CD14-positive monocyte (primary cell): ENCODE data around the gene STX8. TPM values are rescaled to one million over a fixed set of nuclear protein-coding genes. Genes with fewer than 3 reads are reported as not detected.

Source experiments
- DNase-seq, 3 donors: peaks; one replicate each; pipeline ENCODE4 v3.0.0-alpha.2; 2011 to 2022
- H2AFZ ChIP-seq: 2 replicates; pipeline ENCODE4 v1.6.0; 2012; ENCODE audit warnings: mild to moderate bottlenecking, low read depth, low read length, inconsistent platforms; ENCODE audit not compliant: insufficient read depth, poor library complexity, severe bottlenecking
- H3K27ac ChIP-seq, 2 donors: 1 replicate in 1 of 2; 2 replicates in 1 of 2; pipeline ENCODE4 v1.5.1; 2012 to 2013; ENCODE audit warnings: low read length in 2 of 2, control low read depth in 1 of 2, inconsistent platforms in 1 of 2, low read depth in 1 of 2, mild to moderate bottlenecking in 1 of 2
- H3K27me3 ChIP-seq, 2 donors: one replicate each; pipeline versions ENCODE4 v1.6.0 to v1.6.1; 2011 to 2013; ENCODE audit warnings: low read length in 2 of 2; ENCODE audit not compliant: control insufficient read depth in 2 of 2, insufficient read depth in 2 of 2
- H3K36me3 ChIP-seq, 2 donors: replicated peaks in 1 of 2; 1 replicate in 1 of 2; 2 replicates in 1 of 2; pipeline versions ENCODE4 v1.5.1 to v1.6.1; 2012 to 2013; ENCODE audit warnings: low read length in 2 of 2, control low read depth in 1 of 2, inconsistent platforms in 1 of 2, mild to moderate bottlenecking in 1 of 2; ENCODE audit not compliant: insufficient read depth in 2 of 2, control insufficient read depth in 1 of 2
- H3K4me1 ChIP-seq, 2 donors: 1 replicate in 1 of 2; 2 replicates in 1 of 2; pipeline versions ENCODE4 v1.5.1 to v1.6.1; 2012 to 2013; ENCODE audit warnings: low read length in 2 of 2, control low read depth in 1 of 2, inconsistent platforms in 1 of 2, mild to moderate bottlenecking in 1 of 2, moderate library complexity in 1 of 2; ENCODE audit not compliant: insufficient read depth in 2 of 2, control insufficient read depth in 1 of 2
- H3K4me2 ChIP-seq: replicated peaks from 2 replicates; pipeline ENCODE3; 2012; ENCODE audit warnings: low read length, moderate library complexity, mild to moderate bottlenecking; ENCODE audit not compliant: poor library complexity, severe bottlenecking; ENCODE audit errors: extremely low read depth
- H3K4me3 ChIP-seq, 3 experiments: fragments of 200-600 bp in 1 of 3; sonication (generic) in 1 of 3; replicated peaks in 1 of 3; 1 replicate in 2 of 3; 2 replicates in 1 of 3; pipeline ENCODE4 v1.5.1; 2011 to 2013; ENCODE audit warnings: low read length in 3 of 3, mild to moderate bottlenecking in 3 of 3, control low read depth in 2 of 3, low read depth in 2 of 3, inconsistent platforms in 1 of 3, moderate library complexity in 1 of 3
- H3K79me2 ChIP-seq: 2 replicates; pipeline ENCODE4 v1.6.0; 2012; ENCODE audit warnings: mild to moderate bottlenecking, control low read depth, inconsistent platforms, low read length, moderate library complexity; ENCODE audit not compliant: insufficient read depth
- H3K9ac ChIP-seq: 2 replicates; pipeline ENCODE4 v1.6.0; 2017; ENCODE audit warnings: low read length, mild to moderate bottlenecking; ENCODE audit not compliant: insufficient read depth, poor library complexity, severe bottlenecking
- H3K9me3 ChIP-seq, 2 donors: replicated peaks in 1 of 2; 1 replicate in 1 of 2; 2 replicates in 1 of 2; pipeline versions ENCODE4 v1.5.1 to v1.6.1; 2012 to 2013; ENCODE audit warnings: low read length in 2 of 2, control low read depth in 1 of 2; ENCODE audit not compliant: control insufficient read depth in 1 of 2, insufficient read depth in 1 of 2
- H4K20me1 ChIP-seq: 2 replicates; pipeline ENCODE4 v1.6.0; 2012; ENCODE audit warnings: mild to moderate bottlenecking, low read length, control low read depth, moderate library complexity; ENCODE audit not compliant: insufficient read depth
- H3K27ac Mint-ChIP-seq, 7 donors: one replicate each; pipeline ENCODE4 v1.8.0; 2020; ENCODE audit warnings: mild to moderate bottlenecking in 7 of 7, mixed read lengths in 7 of 7, moderate library complexity in 6 of 7, inconsistent platforms in 2 of 7
- H3K27me3 Mint-ChIP-seq, 3 donors: one replicate each; pipeline ENCODE4 v1.8.0; 2021 to 2022; ENCODE audit warnings: low read depth in 3 of 3, mild to moderate bottlenecking in 3 of 3, mixed read lengths in 3 of 3, moderate library complexity in 3 of 3, inconsistent platforms in 1 of 3
- H3K36me3 Mint-ChIP-seq, 2 donors: one replicate each; pipeline ENCODE4 v1.8.0; 2020; ENCODE audit warnings: mixed read lengths in 2 of 2, inconsistent platforms in 1 of 2, mild to moderate bottlenecking in 1 of 2
- H3K4me1 Mint-ChIP-seq: one replicate; pipeline ENCODE4 v1.8.0; 2020; ENCODE audit warnings: mild to moderate bottlenecking, mixed read lengths
- H3K4me3 Mint-ChIP-seq, 2 donors: one replicate each; pipeline ENCODE4 v1.8.0; 2020; ENCODE audit warnings: mild to moderate bottlenecking in 2 of 2, mixed read lengths in 2 of 2, moderate library complexity in 1 of 2
- H3K9me3 Mint-ChIP-seq, 7 donors: one replicate each; pipeline ENCODE4 v1.8.0; 2020 to 2022; ENCODE audit warnings: mixed read lengths in 7 of 7, mild to moderate bottlenecking in 6 of 7, moderate library complexity in 6 of 7, inconsistent platforms in 2 of 7
- CTCF ChIP-seq: fragments of 200-600 bp; IDR thresholded peaks from one replicate; pipeline ENCODE4 v1.8.0; 2022; ENCODE audit warnings: antibody characterized with exemption, mild to moderate bottlenecking
- WGBS: methylation state at CpG from one replicate; pipeline ENCODE4 v1.1.5; 2013; ENCODE audit warnings: missing lambda C conversion rate; ENCODE audit not compliant: insufficient coverage; 5-methylcytosine and 5-hydroxymethylcytosine counted together
- intact Hi-C, 2 donors: fragments of 100-400 bp; cut with micrococcal nuclease; formaldehyde crosslinking; loops; one replicate each; pipeline versions ENCODE4 v1.15.0 to v1.15.1; 2023
- polyA plus RNA-seq, 3 donors: library from polyadenylated mRNA; depleted of rRNA in 1 of 3; unstranded in 2 of 3; stranded (reverse) in 1 of 3; fragments of 300-500 nt in 2 of 3; fragments of >200 nt in 1 of 3; fragmentation: Illumina TruSeq in 2 of 3; gene quantifications; 1 replicate in 2 of 3; 2 replicates in 1 of 3; pipeline ENCODE4 v1.2.3, GENCODE V29; 2012 to 2021

STX8 gene
- polyA plus RNA-seq, 3 donors: 44.4 to 170 (median 142) TPM

DNA sequence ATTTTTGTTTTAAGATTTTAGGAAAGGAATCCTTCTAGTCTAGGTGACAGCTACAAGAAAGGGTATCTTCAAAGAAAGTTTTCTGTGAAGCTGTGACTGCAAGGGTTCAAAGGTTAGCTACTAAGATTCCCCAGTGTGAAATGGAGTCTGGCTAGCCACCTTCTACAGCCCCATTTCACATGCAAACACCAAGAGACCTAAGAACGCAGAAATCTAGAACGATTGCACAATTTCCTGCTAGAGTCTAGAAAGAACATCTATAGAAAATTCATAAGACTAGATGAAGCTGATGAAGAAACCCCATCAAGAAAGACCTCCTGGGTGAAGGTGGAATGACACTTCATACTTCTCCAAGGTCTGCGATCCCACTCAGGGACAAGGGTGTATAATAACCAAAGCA is 77.1 kb downstream of the STX8 start:
- H3K4me1 ChIP-seq: no peaks in the 10 kb centered on the region
- H3K79me2 ChIP-seq: no peaks in the 10 kb centered on the region
- H3K27me3 ChIP-seq: no peaks in the 10 kb centered on the region
- peaks cover 22 to 37% of the 10 kb centered on the region in 2 donors for H3K36me3 Mint-ChIP-seq
- no peaks in the 10 kb centered on the region for H3K9me3 ChIP-seq
- no peak overlapping the region for H3K4me2 ChIP-seq
- no peak overlapping the region for H3K27ac Mint-ChIP-seq
- H3K4me1 Mint-ChIP-seq: peaks cover 4% of the 10 kb centered on the region
- no peak for TF ChIP-seq CTCF
- no peak overlapping the region for H3K4me3 ChIP-seq
- H3K36me3 ChIP-seq: peaks cover 5 to 11% of the 10 kb centered on the region in 2 donors
- peak in 1 of 3 donors; percentile 1 for DNase-seq
- no CpG with 5 or more reads among the region's 3 CpGs for WGBS
- H3K4me3 Mint-ChIP-seq: no peak overlapping the region
- peaks cover 0 to 1% (median 0%) of the 10 kb centered on the region in 3 donors for H3K27me3 Mint-ChIP-seq
- no peak overlapping the region for H3K27ac ChIP-seq
- no peaks in the 10 kb centered on the region for H4K20me1 ChIP-seq
- peaks cover 0 to 3% (median 0%) of the 10 kb centered on the region in 7 donors for H3K9me3 Mint-ChIP-seq
- no peak overlapping the region for H2AFZ ChIP-seq
- intact Hi-C loops: no loop called here
- H3K9ac ChIP-seq: no peak overlapping the region

GRCh38 chr17:9488556-9488955 is 87.1 kb downstream of the STX8 start:
- peaks cover 0 to 8% (median 3%) of the 10 kb centered on the region in 7 donors for H3K9me3 Mint-ChIP-seq
- WGBS: 96% methylated on average over 3 of the region's 5 CpGs
- H4K20me1 ChIP-seq: no peaks in the 10 kb centered on the region
- no peak overlapping the region for H3K4me3 ChIP-seq
- peaks cover 0 to 3% (median 0%) of the 10 kb centered on the region in 3 donors for H3K27me3 Mint-ChIP-seq
- H3K79me2 ChIP-seq: no peaks in the 10 kb centered on the region
- H3K4me2 ChIP-seq: no peak overlapping the region
- no peaks in the 10 kb centered on the region for H3K9me3 ChIP-seq
- H3K27ac Mint-ChIP-seq: no peak overlapping the region
- peaks cover 46 to 68% of the 10 kb centered on the region in 2 donors for H3K36me3 Mint-ChIP-seq
- DNase-seq: no peak
- no peaks in the 10 kb centered on the region for H3K27me3 ChIP-seq
- H3K9ac ChIP-seq: no peak overlapping the region
- H3K4me1 Mint-ChIP-seq: no peaks in the 10 kb centered on the region
- intact Hi-C loops: no loop called here
- no peak overlapping the region for H3K4me3 Mint-ChIP-seq
- no peak overlapping the region for H3K27ac ChIP-seq
- H3K4me1 ChIP-seq: no peaks in the 10 kb centered on the region
- no peak for TF ChIP-seq CTCF
- H2AFZ ChIP-seq: no peak overlapping the region
- peaks cover 11 to 47% of the 10 kb centered on the region in 2 donors for H3K36me3 ChIP-seq
